ENCODE results near the gene DNAJA3.

Gene DNAJA3

GRCh38 chr16:4437366-4437765, 11.7 kb downstream of the DNAJA3 start:
- no peak for DNase-seq

- DNase-seq = no peak
Observed at GRCh38 chr16:4442371-4442770, 16.7 kb downstream of the DNAJA3 start.

- no peak for DNase-seq
Observed at GRCh38 chr16:4443271-4443670, 17.6 kb downstream of the DNAJA3 start.

- no peak for DNase-seq
Observed at GRCh38 chr16:4443986-4444385, 18.3 kb downstream of the DNAJA3 start.

- no peak for DNase-seq
Observed at GRCh38 chr16:4450430-4450829, 24.8 kb downstream of the DNAJA3 start.

- DNase-seq = peak; percentile 29 to 68
Observed at GRCh38 chr16:4450931-4451519, 25.4 kb downstream of the DNAJA3 start.

- no peak for DNase-seq
Observed at GRCh38 chr16:4452674-4453073, 27.0 kb downstream of the DNAJA3 start.

GRCh38 chr16:4454623-4455022, 29.0 kb downstream of the DNAJA3 start:
- no peak for DNase-seq

- DNase-seq = no peak
Observed at GRCh38 chr16:4455081-4455480, 29.4 kb downstream of the DNAJA3 start.

GRCh38 chr16:4455951-4456350, 30.3 kb downstream of the DNAJA3 start:
- DNase-seq = no peak

- no peak for DNase-seq
Observed at GRCh38 chr16:4460936-4461249, 35.2 kb downstream of the DNAJA3 start.

GRCh38 chr16:4461250-4462085, 35.8 kb downstream of the DNAJA3 start:
- DNase-seq = no peak

GRCh38 chr16:4463522-4464163, 38.0 kb downstream of the DNAJA3 start:
- DNase-seq = no peak

GRCh38 chr16:4465977-4466779, 40.5 kb downstream of the DNAJA3 start:
- no peak for DNase-seq

GRCh38 chr16:4467916-4468315, 42.2 kb downstream of the DNAJA3 start:
- no peak for DNase-seq

- DNase-seq = no peak
Observed at GRCh38 chr16:4468972-4469371, 43.3 kb downstream of the DNAJA3 start.

GRCh38 chr16:4471869-4472268, 46.2 kb downstream of the DNAJA3 start:
- no peak for DNase-seq

- no peak for DNase-seq
Observed at GRCh38 chr16:4472880-4473279, 47.2 kb downstream of the DNAJA3 start.

- no peak for DNase-seq
Observed at GRCh38 chr16:4474192-4474961, 48.7 kb downstream of the DNAJA3 start, which contains the start of gene NMRAL1. NMRAL1 (minus strand) TSS chr16:4474625; CDS start chr16:4474132, 493 bp downstream.

- DNase-seq = peak; percentile 76 to 94
Observed at GRCh38 chr16:4475880-4476788, 50.5 kb downstream of the DNAJA3 start, which contains the start of gene HMOX2. HMOX2 (plus strand) TSS chr16:4476398; CDS start chr16:4505525, 29,127 bp downstream.

GRCh38 chr16:4477966-4478365, 52.3 kb downstream of the DNAJA3 start:
- DNase-seq = no peak
